ENCODE measurements around the gene TTPAL.

Gene TTPAL

DNA sequence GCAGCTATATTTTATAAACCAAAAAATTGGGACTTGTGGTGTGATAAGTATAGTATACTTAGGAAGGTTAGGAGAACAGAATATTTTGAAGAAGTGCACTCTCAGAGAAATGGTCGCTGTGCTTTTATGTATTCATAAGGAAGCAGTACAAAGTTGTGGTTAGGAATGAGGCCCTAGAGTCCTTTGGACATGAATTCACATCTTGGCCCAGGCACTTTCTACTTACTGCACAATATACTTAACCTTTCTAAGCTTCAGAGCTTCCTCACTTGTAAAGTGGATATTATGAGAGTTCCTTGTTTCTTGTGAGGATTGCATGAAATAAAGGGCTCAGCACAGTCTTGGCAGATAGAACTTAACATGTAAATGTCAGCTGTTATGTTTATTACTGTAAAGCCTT lies 67.2 kb downstream of the TTPAL start:
- no peak overlapping the region for H3K4me3 ChIP-seq (ENCODE audit: low read depth, low read length)
- DNase-seq (ENCODE audit: low read depth) = no peak
- TF ChIP-seq, protein P1, sequence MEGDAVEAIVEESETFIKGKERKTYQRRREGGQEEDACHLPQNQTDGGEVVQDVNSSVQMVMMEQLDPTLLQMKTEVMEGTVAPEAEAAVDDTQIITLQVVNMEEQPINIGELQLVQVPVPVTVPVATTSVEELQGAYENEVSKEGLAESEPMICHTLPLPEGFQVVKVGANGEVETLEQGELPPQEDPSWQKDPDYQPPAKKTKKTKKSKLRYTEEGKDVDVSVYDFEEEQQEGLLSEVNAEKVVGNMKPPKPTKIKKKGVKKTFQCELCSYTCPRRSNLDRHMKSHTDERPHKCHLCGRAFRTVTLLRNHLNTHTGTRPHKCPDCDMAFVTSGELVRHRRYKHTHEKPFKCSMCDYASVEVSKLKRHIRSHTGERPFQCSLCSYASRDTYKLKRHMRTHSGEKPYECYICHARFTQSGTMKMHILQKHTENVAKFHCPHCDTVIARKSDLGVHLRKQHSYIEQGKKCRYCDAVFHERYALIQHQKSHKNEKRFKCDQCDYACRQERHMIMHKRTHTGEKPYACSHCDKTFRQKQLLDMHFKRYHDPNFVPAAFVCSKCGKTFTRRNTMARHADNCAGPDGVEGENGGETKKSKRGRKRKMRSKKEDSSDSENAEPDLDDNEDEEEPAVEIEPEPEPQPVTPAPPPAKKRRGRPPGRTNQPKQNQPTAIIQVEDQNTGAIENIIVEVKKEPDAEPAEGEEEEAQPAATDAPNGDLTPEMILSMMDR (IDR thresholded peaks at IDR 0.05; ENCODE audit: low read depth, low read length, missing control alignments) = no peak

GRCh38 chr20:44543358-44543757 lies 67.7 kb downstream of the TTPAL start:
- no peak overlapping the region for H3K4me3 ChIP-seq (ENCODE audit: low read depth, low read length)
- no peak for DNase-seq (ENCODE audit: low read depth)
- TF ChIP-seq, protein P1 (IDR thresholded peaks at IDR 0.05; ENCODE audit: low read depth, low read length, missing control alignments) = no peak
